SK-N-DZ (cell line): Measurements from ENCODE around the gene CLDN22.

ENCODE experiments used
- DNase-seq: peaks from one replicate; pipeline ENCODE4 v3.0.0-alpha.2; 2015; ENCODE audit warnings: low spot score

Gene CLDN22

DNA sequence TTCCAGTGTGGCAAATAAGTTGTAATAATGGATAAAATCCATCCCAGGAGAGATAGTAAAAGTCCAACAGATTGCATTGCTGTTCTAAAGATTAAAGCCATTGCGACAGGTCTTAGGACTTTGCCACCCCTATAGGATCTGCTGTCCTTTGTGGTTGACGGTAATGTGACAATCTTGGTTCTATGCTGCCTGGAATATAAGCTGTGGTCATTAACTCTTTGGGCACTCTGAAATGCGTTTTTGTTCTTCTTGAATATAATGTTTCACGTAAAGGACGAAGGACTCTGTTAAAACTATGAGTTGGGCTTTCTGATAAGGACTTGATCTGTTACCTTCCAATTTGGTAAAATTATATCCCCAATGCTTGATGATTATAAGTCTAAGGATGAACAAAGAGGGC is 2.2 kb upstream of the CLDN22 start, which contains the start of gene CLDN24:
Gene CLDN24 (minus strand): TSS at position 101 of the 400 bp plus-strand sequence. CDS start 0 bp downstream, at position 101.
- DNase-seq: no peak

- no peak for DNase-seq
Measured at GRCh38 chr4:183321516-183321915, 1.4 kb upstream of the CLDN22 start.

- no peak for DNase-seq
Measured at GRCh38 chr4:183321079-183321478, 1.0 kb upstream of the CLDN22 start.

DNA sequence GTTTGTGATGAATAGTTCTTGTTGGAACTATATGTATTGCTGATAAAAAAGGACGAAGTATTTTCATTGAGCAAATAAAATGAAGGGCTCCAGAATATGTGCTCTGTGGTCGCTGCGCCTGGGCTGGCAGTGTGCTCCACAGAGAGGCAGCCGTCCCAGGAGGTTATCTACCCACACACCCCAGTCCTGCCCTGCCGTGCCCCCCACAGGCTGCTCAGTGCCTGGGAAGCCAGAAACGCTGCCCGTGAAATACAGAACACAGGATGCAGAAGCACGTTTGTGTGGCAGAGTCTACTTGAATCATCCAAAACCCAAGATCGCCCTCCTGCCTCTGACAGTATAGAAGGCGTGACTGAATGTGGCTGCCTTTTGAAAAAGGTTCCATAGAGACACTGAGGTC is 1.4 kb downstream of the CLDN22 start:
- DNase-seq: no peak

GRCh38 chr4:183314806-183315205 is 5.3 kb downstream of the CLDN22 start:
- no peak for DNase-seq

DNA sequence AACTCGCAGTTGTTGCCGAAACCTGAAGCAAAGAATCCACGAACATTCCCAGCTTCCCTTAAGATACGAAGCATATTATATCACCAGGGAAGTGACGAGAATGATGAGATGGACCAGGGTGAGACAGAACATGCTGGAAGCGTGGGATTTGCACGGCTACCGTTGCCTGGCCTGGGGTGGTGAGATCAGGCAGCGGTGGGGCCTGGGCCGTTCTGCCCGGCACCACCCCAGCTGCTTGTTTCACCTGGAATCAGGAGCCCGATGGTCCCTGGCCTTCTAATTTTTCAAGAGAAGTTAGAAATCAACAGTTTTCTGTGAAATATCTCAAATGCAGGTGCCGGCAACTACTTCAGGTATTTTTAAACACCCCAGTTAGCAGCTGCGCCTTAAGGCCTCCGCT is 5.7 kb downstream of the CLDN22 start:
- no peak for DNase-seq

GRCh38 chr4:183312841-183313240 is 7.2 kb downstream of the CLDN22 start:
- no peak for DNase-seq

DNA sequence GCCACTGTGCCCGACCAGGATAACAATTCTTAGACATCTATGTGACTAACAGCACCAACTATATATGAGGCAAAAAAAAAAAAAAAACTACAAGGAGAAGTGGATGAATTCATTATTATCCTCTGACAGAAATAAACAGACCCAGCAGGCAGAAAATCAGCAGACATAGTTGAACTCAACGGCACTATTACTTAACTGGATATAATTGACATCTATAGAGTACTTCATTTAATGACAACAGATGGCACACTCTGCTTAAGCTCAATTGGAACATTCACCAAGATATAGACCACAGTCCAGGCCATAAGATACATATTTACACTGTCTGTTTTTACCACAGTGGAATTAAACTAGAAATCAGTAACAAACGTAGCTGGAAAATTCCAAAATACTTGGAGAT is 13.3 kb downstream of the CLDN22 start:
- DNase-seq: peak; percentile 53

DNA sequence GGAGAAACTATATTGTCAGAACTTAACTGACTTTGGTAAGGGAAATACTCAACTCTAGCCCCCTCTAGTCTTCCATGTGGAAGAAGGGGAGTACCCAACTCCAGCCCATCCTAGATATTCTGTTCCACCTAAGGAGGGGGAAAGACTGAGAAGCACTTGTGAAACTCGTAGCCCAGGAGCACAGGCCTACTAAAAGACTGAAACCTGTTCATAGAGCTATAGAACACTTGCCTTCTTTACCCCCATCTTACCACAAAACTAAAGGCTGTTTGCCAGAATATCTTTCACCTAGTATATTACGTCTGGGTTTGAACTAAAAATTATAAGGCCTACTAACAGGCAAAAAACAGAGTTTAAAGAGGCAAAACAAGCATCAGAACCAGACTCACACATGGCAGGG is 15.5 kb downstream of the CLDN22 start:
- DNase-seq: no peak

GRCh38 chr4:183304067-183304466 is 16.0 kb downstream of the CLDN22 start:
- no peak for DNase-seq

DNA sequence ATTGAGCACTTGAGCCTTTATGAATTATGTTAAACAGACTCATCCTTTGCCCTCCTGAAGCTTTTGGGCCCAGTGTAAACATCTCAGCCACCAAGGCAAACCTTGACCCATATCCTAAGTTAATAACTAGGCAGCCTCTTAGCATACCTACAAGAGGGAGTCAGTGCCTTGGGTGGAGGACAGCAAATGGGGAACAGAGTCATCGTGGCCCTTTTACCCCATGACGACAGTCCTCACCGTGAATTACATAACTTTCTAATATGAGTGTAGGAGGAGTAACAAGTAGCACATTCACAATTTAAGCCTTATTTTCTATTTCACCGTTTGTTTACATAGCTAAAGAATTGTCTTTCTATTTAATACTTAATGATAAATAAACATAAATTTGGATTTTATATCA is 16.8 kb downstream of the CLDN22 start:
- no peak for DNase-seq

- no peak for DNase-seq
Measured at GRCh38 chr4:183300655-183301054, 19.4 kb downstream of the CLDN22 start.

GRCh38 chr4:183300070-183300469 is 20.0 kb downstream of the CLDN22 start:
- DNase-seq: no peak

- DNase-seq: no peak
Measured at GRCh38 chr4:183299464-183299863, 20.6 kb downstream of the CLDN22 start.

GRCh38 chr4:183297675-183298074 is 22.4 kb downstream of the CLDN22 start:
- DNase-seq: no peak

- no peak for DNase-seq
Measured at GRCh38 chr4:183295711-183296110, 24.4 kb downstream of the CLDN22 start.

GRCh38 chr4:183291070-183291469 is 29.0 kb downstream of the CLDN22 start:
- DNase-seq: no peak

GRCh38 chr4:183289688-183290087 is 30.4 kb downstream of the CLDN22 start:
- no peak for DNase-seq

DNA sequence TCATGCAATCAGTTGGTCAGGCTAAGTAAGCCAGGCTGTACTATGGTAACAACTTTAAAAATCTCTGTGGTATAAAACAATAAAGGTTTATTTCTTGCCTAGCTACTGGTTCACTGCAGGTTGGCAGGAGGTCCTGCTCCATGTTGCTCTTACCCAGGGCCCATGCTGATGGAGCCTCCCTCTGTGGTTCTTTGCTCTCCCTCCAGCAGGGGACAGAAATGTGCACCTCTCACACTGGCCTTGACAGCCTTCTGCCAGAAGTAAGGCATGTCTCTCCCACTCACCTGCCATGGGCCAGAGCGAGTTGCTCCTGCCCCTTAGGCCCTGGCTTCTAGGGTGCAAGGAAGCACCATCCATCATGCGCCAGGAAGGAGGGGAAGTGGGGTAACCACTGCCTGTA is 31.1 kb downstream of the CLDN22 start:
- DNase-seq: no peak

DNA sequence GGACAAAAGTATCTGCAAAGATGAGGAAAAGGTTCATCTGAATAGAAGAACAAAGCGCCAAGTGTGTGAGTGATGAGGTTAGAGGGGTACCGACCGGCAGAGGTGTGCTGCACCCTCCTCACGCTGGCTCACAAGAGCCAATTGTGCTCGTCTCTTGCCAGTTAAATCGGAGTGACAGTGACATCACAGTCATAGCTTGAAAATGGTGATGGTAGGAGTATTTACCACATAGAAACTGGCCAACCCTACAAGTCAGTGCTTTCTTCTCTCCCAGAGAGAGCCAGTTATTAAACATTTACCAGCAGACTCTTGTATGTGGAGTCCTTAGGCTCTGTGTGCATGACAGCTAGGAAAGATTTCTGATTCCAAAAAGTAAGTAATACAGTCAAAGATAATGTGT is 32.4 kb downstream of the CLDN22 start:
- DNase-seq: no peak

DNA sequence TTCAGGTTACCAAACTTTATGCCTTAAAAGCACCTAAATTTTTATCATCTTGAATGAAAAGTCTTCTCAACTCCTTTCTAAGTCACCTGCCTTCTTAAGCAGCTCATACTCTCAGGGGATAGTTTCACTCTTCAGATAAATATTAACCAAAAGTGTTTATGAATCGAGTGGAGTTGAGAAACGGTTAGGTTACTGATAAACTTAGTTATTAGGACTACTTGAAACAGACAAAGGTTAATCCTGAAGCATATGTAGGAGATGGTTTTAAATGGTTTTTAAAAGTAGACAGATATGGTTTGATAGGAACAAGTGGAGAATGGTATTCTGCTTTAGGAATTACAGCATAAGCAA is 32.8 kb downstream of the CLDN22 start:
- no peak for DNase-seq

GRCh38 chr4:183286590-183287308 is 33.3 kb downstream of the CLDN22 start:
- DNase-seq: no peak

DNA sequence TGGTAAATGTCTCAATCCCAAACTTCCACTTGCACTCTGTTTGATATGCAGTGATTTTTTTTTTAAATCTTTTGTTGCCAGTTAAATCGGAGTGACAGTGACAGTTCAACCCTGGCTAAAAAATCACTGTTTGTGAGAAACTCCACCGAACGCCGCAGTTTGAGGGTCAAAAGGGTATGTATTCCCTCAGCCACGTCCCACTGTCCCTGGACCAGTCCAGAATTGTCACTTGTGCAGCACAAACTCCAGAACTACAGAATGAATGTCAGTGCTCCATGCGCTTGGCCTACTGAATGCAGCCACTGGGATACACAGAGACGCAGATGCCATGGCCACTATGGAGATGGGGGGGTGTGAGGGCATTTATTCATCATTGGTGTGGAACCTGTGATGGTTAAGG is 34.2 kb downstream of the CLDN22 start:
- DNase-seq: no peak

DNA sequence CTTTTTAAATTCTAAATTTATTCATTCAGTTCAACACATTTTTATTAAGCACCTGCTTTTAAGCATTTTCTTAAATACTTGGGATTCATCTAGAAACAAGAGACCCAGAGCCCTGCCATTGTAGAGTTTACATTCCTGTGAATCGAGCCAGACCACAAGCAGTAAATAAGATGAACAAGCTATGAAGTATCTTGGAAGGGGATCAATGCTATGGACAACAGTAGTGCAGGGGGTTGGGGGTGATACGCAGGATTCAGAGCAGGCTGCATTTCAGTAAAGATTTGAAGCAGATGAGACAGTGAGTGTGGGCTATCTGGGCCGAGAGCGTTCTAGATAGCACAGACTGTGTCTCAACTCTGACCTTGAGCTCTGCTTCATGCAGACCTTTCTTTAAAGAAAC is 35.1 kb downstream of the CLDN22 start:
- no peak for DNase-seq
